Skin of body (tissue), 2 donors: ENCODE results near the gene TRIM9. TPM values are rescaled to one million over a fixed set of nuclear protein-coding genes. Genes with fewer than 3 reads are reported as not detected.

Experiments
- DNase-seq: peaks from one replicate; lab custom pipeline; 2025; lab: John Stamatoyannopoulos, UW
- total RNA-seq: library from RNA; depleted of rRNA; stranded (reverse); fragments of >200 nt; gene quantifications from one replicate; pipeline ENCODE4 v1.2.3, GENCODE V29; 2014

The TRIM9 gene
- 3.3 TPM for total RNA-seq

- DNase-seq, result peak; percentile 73
Measured at GRCh38 chr14:51094901-51095853, at the start of gene TRIM9. TSS of gene TRIM9 (minus strand) at chr14:51095105. CDS start at chr14:51094939, 166 bp downstream.

GRCh38 chr14:51140856-51141255 lies 46.0 kb upstream of the TRIM9 start:
- no peak for DNase-seq

GRCh38 chr14:51140338-51140737 lies 45.4 kb upstream of the TRIM9 start:
- no peak for DNase-seq

DNA sequence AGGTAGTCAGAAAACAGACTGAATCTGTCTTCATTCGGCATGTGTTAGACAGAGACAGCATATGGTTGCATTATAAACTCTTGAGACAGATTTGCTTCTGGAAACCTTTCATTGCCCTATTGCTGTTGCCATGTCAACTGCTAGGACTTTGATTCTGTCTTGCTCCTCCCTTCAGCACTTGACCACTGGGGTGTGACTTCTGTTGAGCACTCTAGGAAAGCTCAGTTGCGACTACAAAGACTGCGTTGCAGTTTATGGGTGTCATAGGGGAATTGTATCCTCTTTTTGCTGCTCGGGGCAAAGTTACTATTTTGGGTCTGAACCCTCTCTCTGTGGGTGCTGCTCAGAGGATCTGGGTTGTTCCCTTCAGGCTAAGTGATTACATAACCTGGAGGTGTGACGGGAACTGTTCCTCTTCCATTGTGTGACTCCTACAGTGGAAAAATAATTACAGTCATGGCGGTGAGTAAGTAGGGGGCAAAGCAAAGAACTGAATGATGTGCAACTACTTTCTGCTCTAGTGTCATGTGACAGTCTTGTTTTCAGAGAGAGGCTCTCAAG lies 44.3 kb upstream of the TRIM9 start:
- no peak for DNase-seq

DNA sequence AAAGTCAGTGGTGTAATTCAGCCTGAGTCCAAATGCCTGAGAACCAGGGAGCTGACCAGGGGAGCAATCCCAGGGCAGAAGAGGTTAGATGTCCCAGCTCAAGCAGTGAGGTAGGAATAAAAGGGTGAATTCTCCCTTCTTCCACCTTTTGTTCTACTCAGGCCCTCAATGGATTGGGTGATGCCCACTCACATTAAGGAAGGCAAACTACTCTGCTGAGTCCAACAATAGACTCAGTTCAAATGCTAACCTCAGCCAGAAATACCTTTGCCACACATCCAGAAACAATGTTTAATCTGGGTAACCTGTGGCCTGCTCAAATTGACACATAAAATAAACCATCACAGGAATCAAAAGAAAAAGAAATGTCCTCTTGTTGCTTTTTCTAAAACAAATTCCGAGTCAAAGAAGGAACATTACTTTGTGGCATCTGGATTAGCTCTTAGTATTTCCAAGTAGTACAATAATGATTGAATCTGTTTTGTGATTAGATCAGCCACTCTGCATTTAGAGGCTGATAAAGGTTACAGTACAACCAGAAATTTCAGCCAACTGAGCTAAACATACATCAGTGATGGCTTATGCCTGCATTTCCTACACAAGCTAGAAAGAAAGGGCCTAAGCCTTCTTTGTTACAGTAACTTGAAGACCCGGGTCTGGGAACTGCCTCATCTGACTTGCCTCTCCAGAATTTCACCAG lies 43.6 kb upstream of the TRIM9 start:
- no peak for DNase-seq

GRCh38 chr14:51131516-51131915 lies 36.6 kb upstream of the TRIM9 start:
- no peak for DNase-seq

DNA sequence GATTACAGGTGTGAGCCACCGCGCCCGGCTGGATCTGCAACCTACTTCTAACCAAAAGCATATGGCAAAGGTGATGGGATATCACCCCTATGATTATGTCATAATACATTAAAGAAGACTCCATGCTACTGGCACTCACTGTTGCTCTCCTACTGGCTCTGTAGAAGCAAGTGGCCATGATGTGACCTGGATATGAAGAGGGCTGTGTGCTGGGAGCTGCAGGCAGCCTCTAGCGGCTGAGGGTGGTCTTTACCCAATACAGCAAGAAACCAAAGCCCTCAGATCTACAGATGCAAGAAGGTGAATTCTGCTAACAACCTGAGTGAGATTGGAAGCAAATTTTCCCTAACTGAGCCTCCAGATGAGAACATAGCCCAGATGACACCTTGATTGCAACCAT lies 34.2 kb upstream of the TRIM9 start:
- no peak for DNase-seq

DNA sequence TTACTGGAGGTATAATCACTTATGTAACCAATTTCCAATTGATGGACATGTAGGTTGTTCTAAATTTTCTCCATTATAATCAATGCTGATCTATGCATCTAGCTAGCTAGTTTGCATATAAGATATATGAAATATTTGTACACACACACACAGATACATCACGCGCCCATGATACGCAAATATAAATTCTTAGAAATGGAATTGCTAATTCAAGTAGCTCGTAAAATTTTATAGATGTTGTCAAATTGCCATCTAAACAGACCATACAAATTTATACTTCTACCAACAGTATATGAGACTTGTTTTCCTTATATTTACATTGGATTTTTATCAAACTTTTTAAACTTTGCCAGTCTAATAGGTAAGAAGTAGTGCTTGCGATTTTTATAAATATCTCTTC lies 29.1 kb upstream of the TRIM9 start:
- no peak for DNase-seq

DNA sequence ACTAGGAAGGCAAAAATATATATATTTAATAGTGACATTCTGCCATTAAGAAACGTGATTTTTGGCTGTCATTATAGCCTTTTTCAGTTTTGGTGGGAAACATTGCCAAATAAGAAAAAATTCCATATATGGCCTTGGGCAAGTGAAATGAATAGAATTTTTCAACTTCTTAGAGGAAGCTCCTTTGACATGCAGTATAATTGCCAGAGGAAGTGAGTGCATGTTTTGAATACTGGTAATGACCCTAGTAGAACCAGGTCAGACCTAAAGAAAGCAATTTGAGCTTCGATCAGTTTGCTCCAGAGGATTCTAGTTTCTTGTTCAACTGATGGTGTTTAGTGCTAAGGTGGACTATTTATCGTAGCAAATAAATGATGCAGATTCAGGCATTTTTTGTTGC lies 26.2 kb upstream of the TRIM9 start:
- no peak for DNase-seq

GRCh38 chr14:51119411-51120051 lies 24.6 kb upstream of the TRIM9 start:
- no peak for DNase-seq

DNA sequence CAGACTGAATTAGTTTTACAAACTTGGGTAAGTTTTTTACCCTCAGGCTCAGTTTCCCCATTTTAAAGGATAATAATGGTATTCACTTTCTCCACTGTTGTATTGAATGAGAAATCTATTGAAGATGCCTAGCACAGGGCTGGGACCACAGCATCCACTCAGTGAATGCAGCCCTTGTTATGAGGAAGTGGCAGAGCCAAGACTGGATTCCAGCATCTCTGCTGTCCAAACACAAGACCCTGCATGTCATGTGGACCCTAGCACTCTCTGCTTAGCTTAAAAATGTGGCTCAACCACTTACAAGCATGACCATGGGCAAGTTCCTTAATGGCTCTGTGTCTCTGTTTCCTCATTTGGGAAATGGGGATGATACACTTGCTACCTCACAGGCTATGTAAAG lies 24.1 kb upstream of the TRIM9 start:
- no peak for DNase-seq

- DNase-seq, result no peak
Measured at GRCh38 chr14:51117593-51117992, 22.7 kb upstream of the TRIM9 start.

- DNase-seq, result no peak
Measured at GRCh38 chr14:51116682-51117081, 21.8 kb upstream of the TRIM9 start.

DNA sequence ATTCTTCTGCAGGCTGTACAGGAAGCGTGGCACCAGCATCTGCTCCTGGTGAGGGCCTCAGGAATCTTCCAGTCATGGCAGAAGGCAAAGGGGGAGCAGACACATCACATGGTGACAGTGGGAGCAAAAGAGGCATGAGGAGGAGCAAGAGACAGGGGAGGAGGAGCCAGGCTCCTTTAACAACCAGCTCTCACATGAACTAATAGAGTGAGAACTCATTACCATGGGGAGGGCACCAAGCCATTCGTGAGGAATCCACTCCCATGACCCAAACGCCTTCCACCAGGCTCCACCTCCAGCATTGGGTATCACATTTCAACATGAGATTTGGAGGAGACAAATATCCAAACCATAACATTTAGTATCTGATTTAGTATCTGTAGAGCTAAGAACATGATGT lies 14.7 kb upstream of the TRIM9 start:
- DNase-seq, result no peak

DNA sequence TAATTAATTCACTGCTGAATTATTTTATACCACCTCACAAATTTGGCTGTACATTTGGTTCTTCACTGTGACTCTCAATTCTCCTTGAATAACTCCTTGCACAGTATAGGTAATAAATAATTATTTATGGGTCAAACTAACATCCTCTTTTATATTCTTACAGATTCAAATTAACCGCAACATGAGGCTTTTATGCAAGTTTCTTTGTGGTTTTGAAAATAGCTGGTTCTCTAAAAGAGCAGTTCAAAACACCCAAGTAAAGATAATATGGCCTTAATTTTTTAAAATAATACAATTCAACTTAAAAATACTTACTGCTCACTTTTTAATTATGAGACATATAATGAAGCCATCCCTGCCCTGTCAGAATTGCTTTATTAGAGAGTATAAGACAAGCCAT lies 12.9 kb upstream of the TRIM9 start:
- no peak for DNase-seq

GRCh38 chr14:51104467-51104866 lies 9.6 kb upstream of the TRIM9 start:
- DNase-seq, result no peak

DNA sequence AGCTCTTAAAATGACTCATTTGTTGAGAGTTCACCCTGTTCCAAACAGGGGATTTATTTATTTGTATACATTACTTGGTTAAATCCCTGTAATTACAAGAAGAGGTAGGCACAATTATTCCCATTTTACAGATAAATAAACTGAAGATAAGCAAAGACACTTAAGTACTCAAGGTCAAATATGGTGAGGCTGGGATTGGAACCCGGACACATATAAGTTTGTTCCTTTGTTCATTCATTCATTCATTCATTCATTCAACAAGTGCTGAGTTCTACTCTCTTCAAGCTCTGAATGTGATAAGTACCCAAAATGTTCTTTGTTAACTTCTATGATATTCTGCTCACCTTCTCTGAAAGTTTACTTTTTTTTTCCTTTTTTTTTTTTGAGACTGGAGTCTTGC lies 2.4 kb upstream of the TRIM9 start:
- no peak for DNase-seq

DNA sequence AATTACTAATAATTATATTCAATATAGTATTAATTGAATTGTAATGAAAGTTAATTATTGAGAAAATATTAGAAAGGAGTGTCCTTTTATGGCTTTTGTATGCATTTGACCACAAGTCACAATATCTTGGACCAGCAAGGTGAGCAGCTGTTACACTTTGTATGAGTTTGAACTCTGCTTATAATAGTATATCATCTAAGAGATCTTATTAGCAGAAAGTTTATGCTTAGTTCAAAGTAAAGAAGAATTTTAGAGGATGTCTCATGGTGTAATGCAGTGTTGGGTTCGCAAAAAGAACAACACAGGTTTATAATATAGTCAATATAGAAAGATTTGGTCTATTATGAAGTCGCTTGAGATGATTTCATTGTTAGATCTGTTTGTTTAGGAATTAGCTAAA lies 2.0 kb upstream of the TRIM9 start:
- DNase-seq, result no peak

- no peak for DNase-seq
Measured at GRCh38 chr14:51095854-51096823, 1.2 kb upstream of the TRIM9 start.

DNA sequence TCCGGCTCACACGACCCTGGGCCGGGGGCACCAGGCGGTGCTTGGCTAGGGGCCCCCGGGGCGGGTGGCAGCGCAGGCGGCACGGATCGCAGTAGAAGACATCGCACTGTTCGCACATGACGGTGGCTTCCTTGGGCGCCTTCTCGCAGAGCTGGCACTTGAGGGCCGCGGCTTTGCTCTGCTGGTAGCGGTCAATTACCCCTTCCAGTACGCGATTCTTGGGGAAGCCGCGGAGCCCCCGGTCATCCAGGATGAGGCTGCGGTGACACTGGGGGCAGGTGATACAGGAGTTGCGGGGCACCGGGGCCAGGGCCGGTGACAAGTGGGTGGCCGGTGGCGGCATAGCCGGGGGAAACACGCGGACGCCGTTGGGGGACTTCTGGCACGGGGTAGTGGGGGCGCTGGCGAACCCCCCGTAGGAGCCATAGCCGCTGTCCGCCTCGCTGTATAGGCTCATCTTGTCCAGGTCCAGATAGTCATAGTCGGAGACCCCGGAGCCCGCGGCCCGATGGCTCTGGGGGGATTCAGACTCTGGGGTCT lies 553 bp downstream of the TRIM9 start:
- DNase-seq, result no peak
